Measurements from ENCODE around the gene LDLRAD2.
"Not testable (repeated sequence)": the region's sequence is repeated elsewhere in the genome, so short reads cannot be mapped to it uniquely, and the experiment has no call there.

LDLRAD2 gene

DNA sequence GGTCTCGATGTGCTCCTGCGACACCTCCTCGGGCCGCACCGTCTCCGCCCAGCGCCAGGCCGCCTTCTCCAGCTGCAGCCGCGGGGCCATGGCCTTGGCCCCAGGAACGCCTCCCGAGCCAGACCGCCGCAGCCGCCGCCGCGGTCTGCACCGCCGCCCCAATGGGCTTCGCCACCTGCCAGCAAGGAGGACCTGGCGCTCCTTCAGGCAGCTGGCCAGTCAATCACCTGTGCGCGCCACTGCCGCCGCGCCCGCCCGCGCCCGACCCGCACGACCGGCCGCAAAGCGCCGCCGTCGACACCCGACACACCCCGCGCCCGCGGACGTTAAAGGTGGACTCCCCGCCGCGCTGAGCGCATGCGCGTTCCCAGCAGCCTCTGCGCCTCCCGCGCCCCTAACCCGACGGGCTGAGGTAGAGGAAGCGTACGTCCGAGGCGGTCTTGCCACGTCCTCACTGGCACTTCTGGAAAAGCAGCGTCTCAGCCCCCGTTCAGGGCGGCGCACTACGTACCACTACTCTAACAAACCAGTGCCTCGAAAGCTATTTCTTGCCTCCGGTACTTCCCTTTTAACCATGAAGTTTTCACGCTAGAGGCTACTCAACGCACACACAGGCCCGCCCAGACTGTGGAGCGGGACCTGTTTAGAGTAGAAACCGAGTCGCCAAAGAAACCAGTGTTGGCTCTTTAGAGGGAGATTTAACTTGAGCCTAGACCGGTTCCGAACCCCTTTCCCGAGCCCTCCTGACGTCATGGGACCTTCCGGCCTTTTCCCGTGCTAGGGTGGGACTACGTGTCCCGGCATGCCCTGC lies 29.0 kb upstream of the LDLRAD2 start, which contains the start of gene USP48:
Gene USP48, minus strand, starts transcription at position 282 of the 811 bp plus-strand sequence. Its CDS starts 192 bp downstream, at position 90.
- peaks cover 46% of the 10 kb centered on the region for H3K79me2 ChIP-seq (ENCODE audit: insufficient read depth, low read length)
- TF ChIP-seq CTCF (conservative IDR thresholded peaks at IDR 0.05; ENCODE audit: low read length) (no peak), EZH2phosphoT487 (IDR thresholded peaks at IDR 0.05; ENCODE audit: borderline replicate concordance) (no peak)
- H2AFZ ChIP-seq (ENCODE audit: low read length), result peak within 1 kb of the TSS; percentile 100

GRCh38 chr1:21783679-21784603 lies 28.1 kb upstream of the LDLRAD2 start:
- Histone ChIP-seq H3K9ac (ENCODE audit: low read depth, low read length, poor library complexity, severe bottlenecking) (peak overlapping the region; percentile 99), H3K4me2 (ENCODE audit: low read depth, low read length, poor library complexity, severe bottlenecking) (peak overlapping the region; percentile 96), H3K9me2 (replicated peaks; ENCODE audit: low read depth, low read length) (no peaks in the 10 kb centered on the region), H3K9me3 (ENCODE audit: insufficient read depth, low read depth, low read length) (no peaks in the 10 kb centered on the region), H3F3A (ENCODE audit: low read depth) (0 out of 2 replicates have a peak, but pooled peaks cover 2% of the 10 kb centered on the region), H4K20me1 (ENCODE audit: insufficient read depth, low read length, poor library complexity, severe bottlenecking) (peaks cover 22% of the 10 kb centered on the region), H3K4me3 (ENCODE audit: low read length, poor library complexity, severe bottlenecking) (peak overlapping the region; percentile 98), H3K36me3 (ENCODE audit: insufficient read depth, low read length) (no peaks in the 10 kb centered on the region), H3K27me3 (ENCODE audit: insufficient read depth, low read length, poor library complexity, severe bottlenecking) (no peaks in the 10 kb centered on the region), H3K4me1 (ENCODE audit: insufficient read depth, low read length, poor library complexity, severe bottlenecking) (peaks cover 22% of the 10 kb centered on the region), H3K79me2 (ENCODE audit: insufficient read depth, low read length) (peaks cover 38% of the 10 kb centered on the region), H2AFZ (ENCODE audit: low read length) (peak overlapping the region; percentile 100)
- TF ChIP-seq EZH2phosphoT487 (IDR thresholded peaks at IDR 0.05; ENCODE audit: borderline replicate concordance), result no peak
- TF ChIP-seq CTCF (conservative IDR thresholded peaks at IDR 0.05; ENCODE audit: low read length), result no peak

More for the DNA sequence above, 29.0 kb upstream of the LDLRAD2 start, which contains the start of gene USP48:
- H3K4me3 ChIP-seq (ENCODE audit: low read length, poor library complexity, severe bottlenecking), result peak within 1 kb of the TSS; percentile 98
- H4K20me1 ChIP-seq (ENCODE audit: insufficient read depth, low read length, poor library complexity, severe bottlenecking), result peaks cover 22% of the 10 kb centered on the region
- H3K4me1 ChIP-seq (ENCODE audit: insufficient read depth, low read length, poor library complexity, severe bottlenecking), result peaks cover 22% of the 10 kb centered on the region
- H3K4me2 ChIP-seq (ENCODE audit: low read depth, low read length, poor library complexity, severe bottlenecking), result peak within 1 kb of the TSS; percentile 96
- H3K27me3 ChIP-seq (ENCODE audit: insufficient read depth, low read length, poor library complexity, severe bottlenecking), result no peaks in the 10 kb centered on the region
- 0 out of 2 replicates have a peak, but pooled peaks cover 2% of the 10 kb centered on the region for H3F3A ChIP-seq (ENCODE audit: low read depth)
- peak within 1 kb of the TSS; percentile 99 for H3K9ac ChIP-seq (ENCODE audit: low read depth, low read length, poor library complexity, severe bottlenecking)
- H3K9me2 ChIP-seq (replicated peaks; ENCODE audit: low read depth, low read length), result no peaks in the 10 kb centered on the region
- H3K36me3 ChIP-seq (ENCODE audit: insufficient read depth, low read length), result no peaks in the 10 kb centered on the region
- H3K9me3 ChIP-seq (ENCODE audit: insufficient read depth, low read depth, low read length), result no peaks in the 10 kb centered on the region

DNA sequence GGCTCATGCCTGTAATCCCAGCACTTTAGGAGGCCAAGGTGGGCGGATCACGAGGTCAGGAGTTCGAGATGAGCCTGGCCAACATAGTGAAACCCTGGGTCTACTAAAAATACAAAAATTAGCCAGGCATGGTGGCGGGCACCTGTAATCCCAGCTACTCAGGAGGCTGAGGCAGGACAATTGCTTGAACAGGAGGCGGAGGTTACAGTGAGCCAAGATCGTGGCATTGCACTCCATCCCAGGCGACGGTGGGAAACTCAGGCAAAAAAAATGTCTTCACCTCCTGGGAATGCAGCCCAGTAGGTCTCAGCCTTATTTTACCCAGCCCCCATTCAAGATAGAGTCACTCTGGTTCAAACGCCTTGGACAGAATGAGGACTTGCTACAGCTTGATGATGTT lies 26.3 kb upstream of the LDLRAD2 start:
- not testable (repeated sequence) for H3K4me2 ChIP-seq (ENCODE audit: low read depth, low read length, poor library complexity, severe bottlenecking); H2AFZ ChIP-seq (ENCODE audit: low read length); H3K9ac ChIP-seq (ENCODE audit: low read depth, low read length, poor library complexity, severe bottlenecking); H3K36me3 ChIP-seq (ENCODE audit: insufficient read depth, low read length); H3K4me3 ChIP-seq (ENCODE audit: low read length, poor library complexity, severe bottlenecking); H3K27me3 ChIP-seq (ENCODE audit: insufficient read depth, low read length, poor library complexity, severe bottlenecking); H3K9me2 ChIP-seq (replicated peaks; ENCODE audit: low read depth, low read length); H3F3A ChIP-seq (ENCODE audit: low read depth); H3K9me3 ChIP-seq (ENCODE audit: insufficient read depth, low read depth, low read length)
- H3K79me2 ChIP-seq (ENCODE audit: insufficient read depth, low read length), result peaks cover 20% of the 10 kb centered on the region
- peaks cover 13% of the 10 kb centered on the region for H4K20me1 ChIP-seq (ENCODE audit: insufficient read depth, low read length, poor library complexity, severe bottlenecking)
- H3K4me1 ChIP-seq (ENCODE audit: insufficient read depth, low read length, poor library complexity, severe bottlenecking), result peaks cover 11% of the 10 kb centered on the region

All from Loucy (cell line).